Measurements from ENCODE around the gene C2orf42.

- TF ChIP-seq, protein P1, sequence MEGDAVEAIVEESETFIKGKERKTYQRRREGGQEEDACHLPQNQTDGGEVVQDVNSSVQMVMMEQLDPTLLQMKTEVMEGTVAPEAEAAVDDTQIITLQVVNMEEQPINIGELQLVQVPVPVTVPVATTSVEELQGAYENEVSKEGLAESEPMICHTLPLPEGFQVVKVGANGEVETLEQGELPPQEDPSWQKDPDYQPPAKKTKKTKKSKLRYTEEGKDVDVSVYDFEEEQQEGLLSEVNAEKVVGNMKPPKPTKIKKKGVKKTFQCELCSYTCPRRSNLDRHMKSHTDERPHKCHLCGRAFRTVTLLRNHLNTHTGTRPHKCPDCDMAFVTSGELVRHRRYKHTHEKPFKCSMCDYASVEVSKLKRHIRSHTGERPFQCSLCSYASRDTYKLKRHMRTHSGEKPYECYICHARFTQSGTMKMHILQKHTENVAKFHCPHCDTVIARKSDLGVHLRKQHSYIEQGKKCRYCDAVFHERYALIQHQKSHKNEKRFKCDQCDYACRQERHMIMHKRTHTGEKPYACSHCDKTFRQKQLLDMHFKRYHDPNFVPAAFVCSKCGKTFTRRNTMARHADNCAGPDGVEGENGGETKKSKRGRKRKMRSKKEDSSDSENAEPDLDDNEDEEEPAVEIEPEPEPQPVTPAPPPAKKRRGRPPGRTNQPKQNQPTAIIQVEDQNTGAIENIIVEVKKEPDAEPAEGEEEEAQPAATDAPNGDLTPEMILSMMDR (IDR thresholded peaks at IDR 0.05) = no peak
- no peak for TF ChIP-seq POLR2A (IDR thresholded peaks at IDR 0.05)
Measured at GRCh38 chr2:70133491-70134322, 57.1 kb downstream of the C2orf42 start.
